Cardiac fibroblast (primary cell): ENCODE measurements around the gene ERAP2.
A peak's percentile ranks its signal among the peaks of the same experiment; 100 is the strongest.

Experiments
- DNase-seq, 2 donors: peaks; one replicate each; pipeline versions ENCODE4 v3.0.0 to v3.0.0-alpha.2; 2010; ENCODE audit warnings: low read depth in 2 of 2
- H3K4me3 ChIP-seq, 2 donors: replicated peaks in 1 of 2; 1 replicate in 1 of 2; 2 replicates in 1 of 2; pipeline ENCODE4 v1.5.1; 2011; ENCODE audit warnings: low read depth in 2 of 2, low read length in 2 of 2, mild to moderate bottlenecking in 2 of 2, moderate library complexity in 1 of 2
- TF ChIP-seq, protein P1 (sequence below): IDR thresholded peaks from one replicate; pipeline ENCODE4 v1.5.1; 2011; ENCODE audit warnings: low read depth, mild to moderate bottlenecking, low read length, inconsistent platforms

ERAP2 gene

DNA sequence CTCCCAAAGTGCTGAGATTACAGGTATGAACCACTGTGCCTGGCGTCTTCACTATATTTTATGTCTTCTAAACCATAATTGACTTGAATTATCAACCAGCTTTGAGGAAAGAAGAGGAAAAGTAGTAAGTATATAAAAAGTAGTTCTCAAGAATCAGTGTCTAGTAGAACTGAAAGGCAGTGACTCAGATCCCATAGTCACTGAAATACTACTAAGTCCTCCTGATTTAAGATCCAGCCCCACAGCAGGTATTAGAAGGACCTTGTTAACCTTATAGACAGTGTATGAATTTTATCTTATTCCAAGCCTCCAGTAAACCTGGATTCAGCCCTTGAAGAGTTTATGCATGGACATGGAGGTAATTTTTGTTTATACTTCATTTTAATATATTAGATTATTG, 91.1 kb downstream of the ERAP2 start:
- TF ChIP-seq, protein P1, sequence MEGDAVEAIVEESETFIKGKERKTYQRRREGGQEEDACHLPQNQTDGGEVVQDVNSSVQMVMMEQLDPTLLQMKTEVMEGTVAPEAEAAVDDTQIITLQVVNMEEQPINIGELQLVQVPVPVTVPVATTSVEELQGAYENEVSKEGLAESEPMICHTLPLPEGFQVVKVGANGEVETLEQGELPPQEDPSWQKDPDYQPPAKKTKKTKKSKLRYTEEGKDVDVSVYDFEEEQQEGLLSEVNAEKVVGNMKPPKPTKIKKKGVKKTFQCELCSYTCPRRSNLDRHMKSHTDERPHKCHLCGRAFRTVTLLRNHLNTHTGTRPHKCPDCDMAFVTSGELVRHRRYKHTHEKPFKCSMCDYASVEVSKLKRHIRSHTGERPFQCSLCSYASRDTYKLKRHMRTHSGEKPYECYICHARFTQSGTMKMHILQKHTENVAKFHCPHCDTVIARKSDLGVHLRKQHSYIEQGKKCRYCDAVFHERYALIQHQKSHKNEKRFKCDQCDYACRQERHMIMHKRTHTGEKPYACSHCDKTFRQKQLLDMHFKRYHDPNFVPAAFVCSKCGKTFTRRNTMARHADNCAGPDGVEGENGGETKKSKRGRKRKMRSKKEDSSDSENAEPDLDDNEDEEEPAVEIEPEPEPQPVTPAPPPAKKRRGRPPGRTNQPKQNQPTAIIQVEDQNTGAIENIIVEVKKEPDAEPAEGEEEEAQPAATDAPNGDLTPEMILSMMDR, result no peak
- no peak overlapping the region for H3K4me3 ChIP-seq
- DNase-seq, result no peak

DNA sequence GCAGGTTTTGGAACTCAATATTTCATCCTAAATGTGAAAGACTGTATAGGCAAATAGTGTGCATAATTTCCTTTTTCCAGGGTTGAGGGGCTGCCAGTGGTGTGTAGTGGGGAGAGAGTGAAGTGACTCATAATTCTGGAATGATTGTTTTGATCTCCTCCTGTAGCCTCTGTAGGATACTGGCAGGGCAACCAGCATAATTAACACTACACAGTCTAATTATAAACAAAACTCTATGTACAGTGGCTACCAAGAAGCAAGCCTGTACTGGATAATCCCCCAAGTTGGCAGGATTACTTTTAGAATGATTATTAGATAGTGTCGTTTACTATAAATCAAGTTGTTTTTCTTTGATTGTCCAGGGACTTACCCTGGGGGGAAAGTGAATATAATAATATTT, 91.8 kb downstream of the ERAP2 start:
- TF ChIP-seq, protein P1, result no peak
- DNase-seq, result peak; percentile 57 to 59
- H3K4me3 ChIP-seq, result no peak overlapping the region

DNA sequence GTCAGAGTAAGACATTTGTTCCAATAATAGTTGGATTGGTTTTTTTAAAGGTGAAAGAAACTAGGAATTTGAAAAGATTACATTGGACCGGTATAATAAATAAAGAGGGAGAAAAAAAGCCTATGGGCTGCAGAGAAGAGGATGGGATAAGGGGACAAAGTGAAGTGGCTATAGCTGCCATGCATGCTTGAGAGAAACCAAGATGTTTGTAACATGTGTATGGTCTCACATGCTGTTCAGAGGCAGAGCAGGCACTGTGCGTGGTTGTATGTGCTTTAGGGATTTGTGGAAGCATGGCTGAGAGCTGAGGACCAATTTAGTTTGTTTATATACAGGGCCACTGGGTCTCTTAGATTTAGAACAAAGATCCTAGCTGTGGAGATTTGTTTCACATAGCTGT, 92.3 kb downstream of the ERAP2 start:
- H3K4me3 ChIP-seq, result no peak overlapping the region
- TF ChIP-seq, protein P1, result no peak
- DNase-seq, result no peak
